GM19468 (cell line): ENCODE results near the gene CERK.
"Not testable (repeated sequence)": the region's sequence is repeated elsewhere in the genome, so short reads cannot be mapped to it uniquely, and the experiment has no call there.

Experiments used
- ATAC-seq: cut with Tn5 transposase; IDR thresholded peaks from one replicate; pipeline ENCODE4 v1.9.1; 2021; ENCODE audit warnings: mild to moderate bottlenecking, moderate library complexity, moderate number of reproducible peaks; ENCODE audit not compliant: unreplicated experiment; ENCODE audit errors: extremely low read depth

The CERK gene

GRCh38 chr22:46737976-46738646 lies at the start of gene CERK:
Gene CERK, minus strand, starts transcription at chr22:46738252. Its CDS starts 104 bp downstream, at chr22:46738148.
- peak; percentile 16 for ATAC-seq

GRCh38 chr22:46783721-46784120 lies 45.7 kb upstream of the CERK start:
- ATAC-seq, result no peak

GRCh38 chr22:46782200-46782599 lies 44.1 kb upstream of the CERK start:
- not testable (repeated sequence) for ATAC-seq

- no peak for ATAC-seq
Measured at GRCh38 chr22:46781291-46781690, 43.2 kb upstream of the CERK start.

- ATAC-seq, result no peak
Measured at GRCh38 chr22:46780453-46780852, 42.4 kb upstream of the CERK start.

- ATAC-seq, result no peak
Measured at GRCh38 chr22:46779651-46780050, 41.6 kb upstream of the CERK start.

- no peak for ATAC-seq
Measured at GRCh38 chr22:46779023-46779422, 41.0 kb upstream of the CERK start.

GRCh38 chr22:46777609-46777970 lies 39.5 kb upstream of the CERK start:
- no peak for ATAC-seq

GRCh38 chr22:46776876-46777608 lies 39.0 kb upstream of the CERK start:
- ATAC-seq, result no peak

- ATAC-seq, result no peak
Measured at GRCh38 chr22:46775850-46776826, 38.1 kb upstream of the CERK start.

GRCh38 chr22:46774980-46775849 lies 37.2 kb upstream of the CERK start:
- no peak for ATAC-seq

- ATAC-seq, result peak; percentile 1
Measured at GRCh38 chr22:46774253-46774979, 36.4 kb upstream of the CERK start.

GRCh38 chr22:46773076-46773475 lies 35.0 kb upstream of the CERK start:
- no peak for ATAC-seq

- no peak for ATAC-seq
Measured at GRCh38 chr22:46770726-46771125, 32.7 kb upstream of the CERK start.

GRCh38 chr22:46770151-46770641 lies 32.1 kb upstream of the CERK start:
- no peak for ATAC-seq

GRCh38 chr22:46769706-46770105 lies 31.7 kb upstream of the CERK start:
- ATAC-seq, result no peak

- ATAC-seq, result no peak
Measured at GRCh38 chr22:46769191-46769675, 31.2 kb upstream of the CERK start.

- ATAC-seq, result no peak
Measured at GRCh38 chr22:46767249-46767985, 29.4 kb upstream of the CERK start.
